HG03457 (cell line): ENCODE data around the gene UPK1A.

Experiments used
- ATAC-seq: cut with Tn5 transposase; IDR thresholded peaks from one replicate; pipeline ENCODE4 v1.9.1; 2021; ENCODE audit warnings: moderate number of reproducible peaks; ENCODE audit not compliant: unreplicated experiment

The UPK1A gene

DNA sequence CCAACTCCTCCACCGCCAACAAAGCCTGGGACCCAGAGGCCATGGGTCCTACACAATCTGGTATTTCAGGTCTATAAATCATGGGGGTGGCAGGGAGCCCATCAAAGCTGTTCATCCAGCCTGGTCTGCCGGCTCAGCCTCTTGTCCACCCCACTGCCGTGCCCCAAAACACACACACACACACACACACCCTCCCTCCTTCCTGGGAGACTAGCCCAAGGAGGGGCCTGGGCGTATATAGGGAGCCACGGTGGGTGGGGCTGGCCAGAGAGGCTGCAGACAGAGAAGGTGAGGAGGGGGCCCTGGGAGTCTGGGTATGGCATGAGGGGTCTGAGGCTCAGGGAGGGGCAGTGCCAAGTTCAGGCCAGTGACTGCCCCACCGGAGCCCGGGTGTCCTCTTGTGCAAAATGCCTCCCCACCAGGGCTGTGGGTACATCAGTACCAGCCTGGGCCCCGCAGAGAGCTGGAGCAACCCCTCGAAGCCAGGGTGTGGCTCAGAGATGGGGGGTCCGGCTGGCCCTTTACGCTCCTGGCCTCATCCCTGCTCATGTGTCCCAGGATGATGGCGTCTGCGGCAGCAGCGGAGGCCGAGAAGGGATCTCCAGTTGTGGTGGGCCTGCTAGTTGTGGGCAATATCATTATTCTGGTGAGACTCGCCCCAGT lies at the start of gene UPK1A:
Gene UPK1A, plus strand, starts transcription at position 267 of the 663 bp plus-strand sequence. Its CDS starts 296 bp downstream, at position 563.
- ATAC-seq = no peak

DNA sequence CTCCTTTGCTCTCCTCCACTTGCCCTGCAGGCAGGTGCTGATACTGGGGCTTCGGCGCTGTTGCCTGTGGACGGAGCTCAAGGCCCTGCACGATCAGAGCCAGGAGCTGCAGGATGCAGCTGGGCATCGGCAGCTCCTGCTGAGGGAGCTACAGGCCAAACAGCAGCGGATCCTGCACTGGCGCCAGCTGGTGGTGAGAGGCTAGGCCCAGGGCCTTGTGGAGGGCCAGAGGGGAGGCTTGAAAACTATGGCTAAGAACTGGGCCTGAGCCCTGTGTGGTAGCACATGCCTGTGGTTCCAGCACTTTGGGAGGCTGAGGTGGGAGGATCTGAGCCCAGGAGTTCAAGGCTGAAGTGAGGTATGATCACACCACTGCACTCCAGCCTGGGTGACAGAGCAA lies 47.5 kb upstream of the UPK1A start:
- no peak for ATAC-seq

DNA sequence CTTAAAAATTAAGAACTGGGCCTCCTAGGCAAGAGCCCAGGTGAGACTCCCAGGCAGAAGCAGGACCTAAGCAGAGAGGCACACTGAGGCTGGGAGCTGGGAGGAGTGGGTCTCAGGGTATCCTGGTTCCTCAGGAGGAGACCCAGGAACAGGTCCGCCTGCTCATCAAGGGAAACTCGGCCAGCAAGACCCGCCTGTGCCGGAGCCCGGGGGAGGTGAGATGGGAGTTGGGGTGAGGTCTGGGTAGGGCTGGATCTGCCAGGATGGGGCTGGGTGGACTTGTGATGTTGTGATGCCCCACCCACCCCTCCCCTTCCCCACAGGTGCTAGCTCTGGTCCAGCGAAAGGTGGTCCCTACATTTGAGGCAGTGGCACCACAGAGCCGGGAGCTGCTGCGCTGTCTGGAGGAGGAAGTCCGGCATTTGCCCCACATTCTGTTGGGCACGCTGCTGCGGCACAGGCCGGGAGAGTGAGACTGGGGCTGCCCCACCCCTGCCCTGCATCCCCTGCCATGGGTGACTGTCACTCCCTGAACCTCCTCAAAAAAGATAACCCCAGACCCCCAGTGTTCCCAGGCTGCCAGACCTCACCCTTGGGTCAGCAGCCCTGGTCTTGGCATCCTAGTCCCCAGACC lies 46.9 kb upstream of the UPK1A start:
- ATAC-seq = no peak

DNA sequence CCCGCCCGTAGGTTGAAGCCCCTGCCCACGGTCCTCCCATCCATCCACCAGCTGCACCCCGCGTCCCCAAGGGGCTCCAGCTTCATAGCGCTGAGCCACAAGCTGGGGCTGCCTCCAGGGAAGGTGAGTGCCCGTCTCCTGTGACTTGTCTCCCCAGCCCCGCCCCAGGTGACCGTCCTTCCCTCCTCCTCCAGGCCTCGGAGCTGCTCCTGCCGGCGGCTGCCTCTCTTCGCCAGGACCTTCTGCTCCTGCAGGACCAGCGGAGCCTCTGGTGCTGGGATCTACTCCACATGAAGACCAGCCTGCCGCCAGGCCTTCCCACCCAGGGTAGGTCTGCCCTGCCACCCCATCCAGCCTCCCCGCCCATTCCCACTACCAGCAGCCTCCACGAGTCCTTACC lies 46.3 kb upstream of the UPK1A start:
- ATAC-seq = no peak

DNA sequence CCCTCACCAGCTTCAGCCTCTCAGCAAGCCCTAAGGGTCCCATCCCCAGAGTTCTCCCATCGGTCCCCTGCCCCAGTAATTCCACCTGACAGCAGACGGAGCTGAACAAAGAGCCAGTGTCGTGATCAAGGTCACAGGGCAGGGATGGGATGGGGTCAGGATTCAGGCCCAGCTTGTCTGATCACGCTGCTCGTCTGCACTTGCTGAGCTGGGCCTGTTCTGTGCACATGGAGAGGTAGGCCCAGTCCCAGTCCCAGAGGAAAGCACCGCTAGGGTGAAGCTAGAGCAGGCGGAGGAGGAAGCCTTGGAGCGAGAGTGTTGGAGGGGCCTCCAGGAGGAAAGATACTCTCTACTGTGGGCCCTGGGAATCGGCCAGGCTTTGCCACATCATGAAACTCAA lies 44.6 kb upstream of the UPK1A start:
- ATAC-seq = no peak

DNA sequence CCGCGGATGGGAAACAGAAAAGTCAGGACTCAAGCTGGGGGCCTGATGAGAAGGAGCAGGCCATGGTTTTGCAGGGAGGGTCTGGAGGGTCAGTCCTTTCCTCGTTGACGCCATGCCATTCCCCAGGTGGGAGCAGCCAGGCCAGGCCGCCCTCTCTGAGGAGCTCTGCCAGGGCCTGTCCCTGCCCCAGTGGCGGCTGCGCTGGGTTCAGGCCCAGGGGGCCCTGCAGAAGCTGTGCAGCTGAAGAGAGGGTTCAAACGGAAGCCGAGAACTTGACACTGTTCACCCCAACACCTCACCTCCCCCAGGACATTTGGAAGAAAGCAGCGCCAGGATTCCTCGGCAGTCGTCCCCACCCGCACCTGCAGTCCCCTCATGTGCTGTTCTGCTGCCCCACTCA lies 43.6 kb upstream of the UPK1A start:
- no peak for ATAC-seq

DNA sequence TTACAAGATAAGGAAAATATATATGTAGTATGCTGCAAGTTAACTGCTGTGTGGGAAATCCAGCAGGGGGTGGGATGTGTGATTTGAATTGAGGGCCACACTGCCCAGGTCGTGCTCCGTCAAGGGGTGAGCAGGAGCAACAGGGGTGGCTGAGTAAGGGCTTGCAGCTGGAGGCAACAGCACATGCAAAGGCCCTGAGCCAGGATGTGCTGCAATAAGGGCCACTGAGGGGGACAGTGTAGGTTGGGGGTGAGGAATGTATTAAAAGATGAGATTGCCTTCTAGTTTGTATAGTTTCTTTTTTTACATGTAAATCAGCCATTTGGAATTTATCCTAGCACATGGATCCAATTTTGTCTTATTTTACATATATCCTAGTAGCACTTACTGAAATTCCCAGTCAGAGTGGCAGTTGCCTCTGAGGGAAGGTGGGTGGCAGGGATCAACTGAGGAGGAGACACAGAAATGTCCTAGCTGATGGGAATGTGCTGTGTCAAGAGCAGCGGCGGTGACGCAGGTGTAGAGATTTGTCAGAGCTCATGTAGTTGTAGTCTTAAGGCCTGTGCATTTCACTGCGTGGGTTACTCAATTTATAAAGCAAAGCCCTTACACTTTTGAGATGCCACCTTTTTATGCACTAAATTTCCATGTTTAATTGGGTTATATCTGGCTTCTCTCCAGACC lies 42.8 kb upstream of the UPK1A start:
- no peak for ATAC-seq

DNA sequence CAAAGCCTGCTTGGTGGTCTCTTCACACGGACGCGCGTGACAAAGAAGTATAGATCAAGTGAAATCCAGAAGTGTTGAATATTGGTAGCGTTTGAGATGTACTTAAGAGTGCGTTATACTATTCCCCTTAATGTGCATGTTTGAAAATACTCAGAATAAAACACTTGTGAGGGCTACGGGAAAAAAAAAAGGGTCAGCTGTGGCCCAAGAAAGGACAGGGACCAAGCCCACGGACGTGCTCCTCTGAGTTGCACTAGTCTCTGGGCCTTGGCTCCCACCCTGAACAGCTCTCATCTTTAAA lies 38.1 kb upstream of the UPK1A start:
- ATAC-seq = peak; percentile 4

DNA sequence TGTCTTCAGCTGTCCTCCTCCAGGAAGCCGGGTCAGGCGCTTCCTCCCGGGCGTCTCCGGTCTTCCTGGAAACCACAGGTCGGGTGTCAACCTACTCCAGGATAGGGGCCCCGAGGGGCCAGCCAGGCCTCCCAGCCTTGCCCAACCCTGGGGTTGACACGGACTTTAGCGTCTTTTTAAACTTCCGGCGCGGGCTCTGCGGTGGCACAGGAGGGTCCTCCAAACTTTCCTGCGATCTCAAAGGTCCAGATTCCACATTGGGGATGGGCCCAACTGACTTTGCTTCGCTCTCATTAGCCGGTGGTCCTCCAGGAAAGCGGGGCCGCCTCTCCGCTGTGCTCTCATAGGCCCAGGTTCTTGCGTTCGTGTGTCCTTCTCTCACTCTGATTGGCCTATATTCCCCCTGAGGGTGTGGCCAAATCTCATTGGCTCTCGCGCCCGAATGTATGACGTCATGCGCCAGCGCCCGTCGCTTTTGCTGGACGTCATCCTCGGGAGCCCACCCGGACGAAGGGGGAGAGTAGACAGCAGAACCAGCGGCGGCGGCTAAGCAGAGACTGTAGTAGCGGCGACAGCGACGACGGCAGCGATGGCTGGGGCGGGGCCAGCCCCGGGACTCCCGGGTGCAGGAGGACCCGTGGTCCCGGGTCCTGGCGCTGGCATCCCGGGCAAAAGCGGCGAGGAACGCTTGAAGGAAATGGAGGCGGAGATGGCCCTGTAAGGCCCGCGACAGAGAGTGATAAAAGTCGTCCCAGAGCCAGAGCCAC lies 37.6 kb upstream of the UPK1A start, which contains the start of gene RBM42:
Gene RBM42, plus strand, starts transcription at position 472 of the 767 bp plus-strand sequence. Its CDS starts 118 bp downstream, at position 590.
- ATAC-seq = peak; percentile 82

DNA sequence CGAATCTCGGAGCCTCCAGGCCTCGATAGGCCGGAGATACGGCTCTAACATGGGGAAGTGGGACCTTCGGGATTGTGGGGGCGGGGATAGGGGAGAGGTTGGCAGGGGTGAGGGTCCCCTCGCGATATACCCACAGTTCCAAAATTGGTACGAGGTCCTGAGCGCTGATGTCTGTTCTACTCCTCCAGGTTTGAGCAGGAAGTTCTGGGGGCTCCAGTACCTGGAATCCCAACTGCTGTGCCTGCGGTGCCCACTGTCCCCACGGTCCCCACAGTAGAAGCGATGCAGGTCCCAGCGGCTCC lies 37.0 kb upstream of the UPK1A start:
- ATAC-seq = peak; percentile 3

DNA sequence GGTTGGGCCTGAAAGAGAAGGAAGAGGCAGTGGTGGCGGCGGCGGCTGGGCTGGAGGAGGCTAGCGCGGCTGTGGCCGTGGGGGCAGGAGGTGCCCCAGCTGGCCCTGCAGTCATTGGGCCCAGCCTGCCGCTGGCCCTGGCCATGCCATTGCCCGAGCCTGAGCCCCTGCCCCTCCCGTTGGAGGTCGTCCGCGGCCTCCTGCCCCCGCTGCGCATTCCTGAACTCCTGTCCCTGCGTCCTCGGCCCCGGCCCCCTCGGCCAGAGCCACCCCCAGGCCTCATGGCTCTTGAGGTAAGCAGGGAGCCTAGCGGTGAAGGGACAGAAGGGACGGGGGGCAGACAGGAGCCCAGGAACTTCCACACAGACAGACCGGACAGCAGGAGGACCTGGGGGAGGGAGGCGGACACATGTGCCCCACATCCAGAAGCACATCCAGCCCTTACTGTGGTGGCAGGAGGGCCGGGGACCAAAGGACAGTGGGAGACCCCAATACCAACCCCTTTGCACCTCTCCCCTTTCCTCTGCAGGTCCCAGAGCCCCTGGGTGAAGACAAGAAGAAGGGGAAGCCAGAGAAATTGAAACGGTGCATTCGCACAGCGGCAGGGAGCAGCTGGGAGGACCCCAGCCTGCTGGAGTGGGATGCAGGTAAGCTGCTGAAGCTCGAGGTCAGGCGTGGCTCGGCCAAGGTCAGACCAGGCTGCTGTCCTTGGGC lies 32.4 kb upstream of the UPK1A start:
- no peak for ATAC-seq

DNA sequence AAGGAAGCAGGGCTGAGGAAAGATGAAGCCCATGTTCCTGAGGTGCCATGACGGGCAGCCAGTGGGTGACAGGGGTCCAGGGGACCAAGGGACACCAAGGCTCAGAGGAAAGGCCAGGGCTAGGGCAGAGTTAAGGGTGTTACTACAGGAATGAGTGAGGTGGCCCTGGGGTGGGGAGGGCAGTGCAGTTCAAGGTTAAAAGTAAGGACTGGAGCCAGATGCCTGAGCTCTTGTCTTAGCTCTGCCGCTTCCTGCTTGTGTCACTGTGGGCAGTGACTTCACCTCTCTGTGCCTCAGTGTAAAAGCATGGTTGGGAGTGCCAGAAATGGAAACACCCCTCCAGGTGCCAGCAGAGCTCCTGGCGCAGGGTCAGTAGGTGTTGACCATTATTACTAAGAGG lies 29.7 kb upstream of the UPK1A start:
- ATAC-seq = no peak

DNA sequence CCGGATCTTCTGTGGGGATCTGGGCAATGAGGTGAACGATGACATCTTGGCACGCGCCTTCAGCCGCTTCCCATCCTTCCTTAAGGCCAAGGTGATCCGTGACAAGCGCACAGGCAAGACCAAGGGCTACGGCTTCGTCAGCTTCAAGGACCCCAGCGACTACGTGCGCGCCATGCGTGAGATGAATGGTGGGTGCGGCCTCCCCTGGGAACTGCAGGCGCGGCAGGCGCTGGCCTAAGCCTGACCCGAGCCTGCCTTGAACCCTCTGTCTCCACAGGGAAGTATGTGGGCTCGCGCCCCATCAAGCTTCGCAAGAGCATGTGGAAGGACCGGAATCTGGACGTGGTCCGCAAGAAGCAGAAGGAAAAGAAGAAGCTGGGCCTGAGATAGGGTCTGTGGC lies 29.2 kb upstream of the UPK1A start:
- no peak for ATAC-seq

DNA sequence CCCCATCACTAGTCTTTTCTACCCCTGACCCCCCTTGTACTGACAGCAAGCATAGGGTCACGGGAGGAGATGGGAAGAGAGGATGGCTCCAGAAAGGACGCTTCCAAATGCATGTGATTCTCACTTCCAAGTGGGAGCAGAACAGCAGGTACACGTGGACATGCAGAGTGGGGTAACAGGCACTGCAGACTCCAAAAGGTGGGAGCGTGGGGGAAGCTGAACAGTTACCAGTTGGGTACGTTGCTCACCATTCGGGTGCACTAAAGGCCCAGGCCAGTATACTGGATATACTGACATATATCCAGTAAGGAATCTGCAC lies 27.0 kb upstream of the UPK1A start:
- no peak for ATAC-seq

DNA sequence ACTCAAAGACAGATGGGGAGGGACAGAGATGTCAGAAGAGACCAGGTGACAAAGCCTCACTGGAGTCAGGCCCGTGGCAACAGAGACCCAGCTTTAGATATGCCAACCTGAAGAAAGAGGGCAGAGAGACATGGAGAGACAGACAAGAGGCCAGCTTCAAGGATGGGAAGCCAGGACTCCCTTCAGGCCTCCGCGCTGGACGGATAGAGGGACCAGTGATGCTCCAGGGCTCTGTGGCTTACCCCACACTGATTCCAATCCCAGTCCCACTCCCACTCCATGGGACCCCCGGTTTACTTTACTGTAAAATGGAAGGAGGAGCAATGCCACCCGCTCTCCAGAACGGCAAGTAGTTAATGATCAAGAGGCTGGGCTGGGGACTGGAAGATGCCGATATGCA lies 26.5 kb upstream of the UPK1A start:
- ATAC-seq = no peak

DNA sequence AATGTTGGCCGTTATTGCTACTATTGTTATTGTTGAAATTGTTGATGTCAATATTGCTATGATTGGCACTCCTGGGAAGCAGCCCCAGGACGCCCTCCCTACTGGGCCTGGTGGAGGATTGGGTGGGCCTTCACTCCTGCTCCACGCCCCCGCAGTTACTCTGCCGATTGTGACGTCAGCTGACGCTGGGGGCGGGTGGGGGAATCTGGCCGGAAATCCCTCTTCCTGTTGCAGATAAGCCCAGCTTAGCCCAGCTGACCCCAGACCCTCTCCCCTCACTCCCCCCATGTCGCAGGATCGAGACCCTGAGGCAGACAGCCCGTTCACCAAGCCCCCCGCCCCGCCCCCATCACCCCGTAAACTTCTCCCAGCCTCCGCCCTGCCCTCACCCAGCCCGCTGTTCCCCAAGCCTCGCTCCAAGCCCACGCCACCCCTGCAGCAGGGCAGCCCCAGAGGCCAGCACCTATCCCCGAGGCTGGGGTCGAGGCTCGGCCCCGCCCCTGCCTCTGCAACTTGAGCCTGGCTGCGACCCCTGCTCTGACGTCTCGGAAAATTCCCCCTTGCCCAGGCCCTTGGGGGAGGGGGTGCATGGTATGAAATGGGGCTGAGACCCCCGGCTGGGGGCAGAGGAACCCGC lies 24.7 kb upstream of the UPK1A start, which contains the start of gene ETV2:
Gene ETV2, plus strand, starts transcription at position 231 of the 637 bp plus-strand sequence. CDS start 716 bp downstream, outside the sequence.
- ATAC-seq = no peak

DNA sequence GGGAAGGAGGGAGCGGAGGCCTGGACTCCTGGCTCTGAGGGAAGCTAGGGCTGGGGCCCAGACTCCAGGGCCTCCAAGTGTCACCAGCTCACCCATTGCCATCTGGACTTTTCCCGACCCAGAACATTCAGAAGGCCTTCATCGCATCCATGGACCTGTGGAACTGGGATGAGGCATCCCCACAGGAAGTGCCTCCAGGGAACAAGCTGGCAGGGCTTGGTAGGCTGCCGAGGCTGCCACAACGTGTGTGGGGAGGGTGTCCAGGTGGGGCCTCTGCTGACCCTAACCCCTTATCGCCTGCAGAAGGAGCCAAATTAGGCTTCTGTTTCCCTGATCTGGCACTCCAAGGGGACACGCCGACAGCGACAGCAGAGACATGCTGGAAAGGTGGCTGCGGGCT lies 24.0 kb upstream of the UPK1A start:
- ATAC-seq = no peak

DNA sequence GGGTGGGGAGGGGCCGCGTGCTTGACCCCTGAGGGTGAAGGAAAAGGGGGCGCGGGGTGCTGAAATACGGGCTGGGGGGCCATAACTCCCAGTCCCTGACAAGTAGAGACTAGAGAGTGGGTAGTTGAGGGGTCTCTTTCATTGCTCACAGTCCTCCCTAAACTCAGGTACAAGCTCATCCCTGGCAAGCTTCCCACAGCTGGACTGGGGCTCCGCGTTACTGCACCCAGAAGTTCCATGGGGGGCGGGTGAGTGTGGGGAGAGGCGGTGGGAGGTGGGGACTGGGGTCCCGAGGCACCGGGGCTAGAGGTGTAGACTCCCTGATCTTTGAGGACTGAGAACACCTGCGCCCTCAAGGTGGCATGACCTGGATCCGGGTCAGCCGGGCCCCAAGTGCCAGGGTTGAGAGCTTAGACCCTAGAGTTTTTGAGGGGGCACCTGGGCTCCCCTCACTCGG lies 23.5 kb upstream of the UPK1A start:
- ATAC-seq = no peak

DNA sequence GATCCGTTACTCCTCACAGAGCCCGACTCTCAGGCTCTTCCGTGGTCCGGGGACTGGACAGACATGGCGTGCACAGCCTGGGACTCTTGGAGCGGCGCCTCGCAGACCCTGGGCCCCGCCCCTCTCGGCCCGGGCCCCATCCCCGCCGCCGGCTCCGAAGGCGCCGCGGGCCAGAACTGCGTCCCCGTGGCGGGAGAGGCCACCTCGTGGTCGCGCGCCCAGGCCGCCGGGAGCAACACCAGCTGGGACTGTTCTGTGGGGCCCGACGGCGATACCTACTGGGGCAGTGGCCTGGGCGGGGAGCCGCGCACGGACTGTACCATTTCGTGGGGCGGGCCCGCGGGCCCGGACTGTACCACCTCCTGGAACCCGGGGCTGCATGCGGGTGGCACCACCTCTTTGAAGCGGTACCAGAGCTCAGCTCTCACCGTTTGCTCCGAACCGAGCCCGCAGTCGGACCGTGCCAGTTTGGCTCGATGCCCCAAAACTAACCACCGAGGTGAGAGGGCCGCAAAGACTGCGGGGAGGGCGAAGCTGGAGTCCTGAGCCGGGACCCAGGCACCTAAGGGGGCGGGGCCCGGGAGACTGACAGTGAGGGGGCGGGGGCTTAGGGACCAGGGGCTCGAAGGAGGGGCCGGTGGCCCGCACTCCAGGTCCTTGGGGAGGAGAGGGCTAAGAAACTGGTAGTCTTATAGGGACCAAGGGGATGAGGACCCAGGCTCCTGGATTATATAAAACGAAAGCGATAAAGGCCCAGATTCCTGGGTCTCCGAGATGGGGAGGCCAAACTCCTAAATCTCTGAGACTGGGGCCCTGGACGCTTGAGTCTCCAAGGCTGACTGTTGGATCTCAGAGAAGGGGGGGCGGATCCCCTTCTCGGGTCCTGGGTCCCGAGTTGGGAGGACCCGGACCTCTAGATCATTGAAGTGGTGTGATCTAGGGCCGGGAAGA lies 22.8 kb upstream of the UPK1A start:
- no peak for ATAC-seq
